Stimulated activated CD4-positive, alpha-beta T cell treated with anti-CD3 and anti-CD28 coated beads, Interleukin-1b, Interleukin-23, amount 100 ng/mL, for 4 hours (primary cell): ENCODE results near the gene KIAA1217.
"Not testable (repeated sequence)": the region's sequence is repeated elsewhere in the genome, so short reads cannot be mapped to it uniquely, and the experiment has no call there.

ENCODE experiments used
- DNase-seq, 2 donors: peaks; one replicate each; pipeline ENCODE4 v3.0.0-alpha.2; 2020; ENCODE audit warnings: low read depth in 2 of 2

Gene KIAA1217

GRCh38 chr10:24440817-24441797, 232.2 kb downstream of the KIAA1217 start:
- no peak for DNase-seq

GRCh38 chr10:24442234-24442633, 233.3 kb downstream of the KIAA1217 start:
- DNase-seq, result no peak

- not testable (repeated sequence) for DNase-seq
These were observed 233.8 kb downstream of the KIAA1217 start for GRCh38 chr10:24442641-24443174.

GRCh38 chr10:24444337-24444736, 235.4 kb downstream of the KIAA1217 start:
- no peak for DNase-seq

GRCh38 chr10:24445958-24446357, 237.0 kb downstream of the KIAA1217 start:
- not testable (repeated sequence) for DNase-seq

GRCh38 chr10:24446739-24447138, 237.8 kb downstream of the KIAA1217 start:
- no peak for DNase-seq

GRCh38 chr10:24448351-24448999, 239.5 kb downstream of the KIAA1217 start:
- no peak for DNase-seq

GRCh38 chr10:24449321-24449740, 240.4 kb downstream of the KIAA1217 start:
- no peak for DNase-seq

- no peak for DNase-seq
These were observed 240.9 kb downstream of the KIAA1217 start for GRCh38 chr10:24449769-24450310.

GRCh38 chr10:24451325-24451820, 242.4 kb downstream of the KIAA1217 start:
- no peak for DNase-seq

GRCh38 chr10:24452030-24452429, 243.1 kb downstream of the KIAA1217 start:
- no peak for DNase-seq

- DNase-seq, result no peak
These were observed 244.5 kb downstream of the KIAA1217 start for GRCh38 chr10:24453404-24453830.

GRCh38 chr10:24453973-24454372, 245.0 kb downstream of the KIAA1217 start:
- no peak for DNase-seq

- no peak for DNase-seq
These were observed 246.5 kb downstream of the KIAA1217 start for GRCh38 chr10:24455447-24455846.

- no peak for DNase-seq
These were observed 247.4 kb downstream of the KIAA1217 start for GRCh38 chr10:24456322-24456721.

GRCh38 chr10:24457661-24458318, 248.9 kb downstream of the KIAA1217 start:
- no peak for DNase-seq

GRCh38 chr10:24459836-24460235, 250.9 kb downstream of the KIAA1217 start:
- no peak for DNase-seq

- no peak for DNase-seq
These were observed 253.4 kb downstream of the KIAA1217 start for GRCh38 chr10:24462291-24462813.

GRCh38 chr10:24462889-24463552, 254.1 kb downstream of the KIAA1217 start:
- DNase-seq, result no peak

GRCh38 chr10:24463611-24464426, 254.9 kb downstream of the KIAA1217 start:
- no peak for DNase-seq
